HCT116 (cell line): ENCODE measurements around the gene CLASP1. TPM values are rescaled to one million over a fixed set of nuclear protein-coding genes. Genes with fewer than 3 reads are reported as not detected.

Experiments
- ATAC-seq: fragments of 200-7000 bp; cut with Tn5 transposase; 2 replicates; pipeline ENCODE4 v1.9.1; 2020; ENCODE audit warnings: mild to moderate bottlenecking, moderate library complexity
- BruUV-seq: library from RNA; stranded (reverse); fragments of 400-500 nt; replicated peaks from 2 replicates; lab custom pipeline; 2021; lab: Mats Ljungman, UMichigan
- CTCF ChIA-PET: fragments of 300-600 bp; sonication (Branson Sonifier 250); formaldehyde crosslinking; loops from one replicate; lab custom pipeline; 2021; ENCODE audit warnings: antibody characterized with exemption; lab: Charles Lee
- POLR2A ChIA-PET: fragments of 300-600, 350-600 bp; sonication (Branson Sonifier 250); formaldehyde crosslinking; loops from one replicate; lab custom pipeline; 2021; ENCODE audit warnings: antibody characterized with exemption; lab: Charles Lee
- RAD21 ChIA-PET, 2 experiments: fragments of 300-600 bp; sonication (Branson Sonifier 250); formaldehyde crosslinking; loops; one replicate each; lab custom pipeline; 2023; ENCODE audit warnings: low total read pairs in 2 of 2; ENCODE audit not compliant: uncharacterized antibody in 2 of 2, unreplicated experiment in 2 of 2, low non-redundant PET in 1 of 2; lab: Charles Lee
- DNase-seq: peaks from one replicate; pipeline ENCODE4 v3.0.0-alpha.2; 2010; ENCODE audit warnings: low read depth, low spot score
- H2AFZ ChIP-seq: fragments of 200-600 bp; shearing (Covaris generic), sonication (generic); 2 replicates; pipeline ENCODE4 v1.6.1; 2017; ENCODE audit warnings: low read depth, mixed run types, mixed read lengths, antibody characterized with exemption, low read length; ENCODE audit not compliant: poor library complexity, severe bottlenecking
- H3K27ac ChIP-seq: 2 replicates; pipeline ENCODE4 v1.5.1; 2012; ENCODE audit warnings: low read depth, low read length
- H3K27me3 ChIP-seq: fragments of 200-600 bp; sonication (generic); 2 replicates; pipeline ENCODE4 v1.6.1; 2016; ENCODE audit warnings: mixed run types, low read length, mixed read lengths; ENCODE audit not compliant: insufficient read depth
- H3K36me3 ChIP-seq, 2 experiments: fragments of 200-500 bp in 1 of 2; fragments of 200-600 bp in 1 of 2; sonication (Bioruptor generic) in 1 of 2; sonication (generic) in 1 of 2; 2 replicates each; pipeline versions ENCODE4 v1.5.1 to v1.6.1; 2014 to 2016; ENCODE audit warnings: low read length in 2 of 2, inconsistent platforms in 1 of 2, mixed read lengths in 1 of 2, mixed run types in 1 of 2; ENCODE audit not compliant: insufficient read depth in 2 of 2, control insufficient read depth in 1 of 2
- H3K4me1 ChIP-seq, 2 experiments: fragments of 200-600 bp in 1 of 2; sonication (generic) in 1 of 2; 2 replicates each; pipeline versions ENCODE4 v1.5.1 to v1.6.1; 2012 to 2017; ENCODE audit warnings: low read length in 2 of 2, inconsistent platforms in 1 of 2, mild to moderate bottlenecking in 1 of 2, mixed read lengths in 1 of 2, mixed run types in 1 of 2, moderate library complexity in 1 of 2; ENCODE audit not compliant: insufficient read depth in 2 of 2, control insufficient read depth in 1 of 2
- H3K4me2 ChIP-seq: fragments of 200-600 bp; sonication (generic); 2 replicates; pipeline ENCODE4 v1.6.1; 2017; ENCODE audit warnings: mixed run types, low read length, mixed read lengths
- H3K4me3 ChIP-seq, 2 experiments: fragments of 200-600 bp in 1 of 2; sonication (generic) in 1 of 2; replicated peaks in 1 of 2; 2 replicates each; pipeline ENCODE4 v1.5.1; 2011 to 2016; ENCODE audit warnings: low read length in 2 of 2, control low read depth in 1 of 2, low read depth in 1 of 2, mild to moderate bottlenecking in 1 of 2, mixed read lengths in 1 of 2, mixed run types in 1 of 2
- H3K79me2 ChIP-seq: fragments of 200-600 bp; sonication (generic); 2 replicates; pipeline ENCODE4 v1.6.1; 2017; ENCODE audit warnings: mild to moderate bottlenecking, mixed run types, low read length, moderate library complexity, mixed read lengths; ENCODE audit not compliant: insufficient read depth
- H3K9ac ChIP-seq: fragments of 200-600 bp; sonication (generic); 2 replicates; pipeline ENCODE4 v1.6.1; 2016; ENCODE audit warnings: low read length, mixed read lengths
- H3K9me2 ChIP-seq: fragments of 200-600 bp; sonication (generic), shearing (Covaris generic); 2 replicates; pipeline ENCODE4 v1.6.1; 2017; ENCODE audit warnings: mixed run types, mild to moderate bottlenecking, moderate library complexity; ENCODE audit not compliant: insufficient read depth
- H3K9me3 ChIP-seq, 2 experiments: fragments of 200-500 bp in 1 of 2; fragments of 200-600 bp in 1 of 2; sonication (Bioruptor generic) in 1 of 2; sonication (generic) in 1 of 2; 2 replicates each; pipeline ENCODE4 v1.6.1; 2014 to 2017; ENCODE audit warnings: low read length in 2 of 2, mixed read lengths in 2 of 2, inconsistent platforms in 1 of 2, low read depth in 1 of 2, mild to moderate bottlenecking in 1 of 2, mixed run types in 1 of 2, moderate library complexity in 1 of 2; ENCODE audit not compliant: control insufficient read depth in 1 of 2, insufficient read depth in 1 of 2
- H4K20me1 ChIP-seq: fragments of 200-600 bp; sonication (generic), shearing (Covaris generic); 2 replicates; pipeline ENCODE4 v1.6.1; 2017; ENCODE audit warnings: mixed run types, mild to moderate bottlenecking, moderate library complexity; ENCODE audit not compliant: insufficient read depth
- ATF3 ChIP-seq: IDR thresholded peaks from 2 replicates; pipeline ENCODE4 v1.6.1; 2012
- CBX3 ChIP-seq: IDR thresholded peaks from 2 replicates; pipeline ENCODE4 v1.6.1; 2012; ENCODE audit warnings: low read depth
- CEBPB ChIP-seq: IDR thresholded peaks from 2 replicates; pipeline ENCODE4 v1.6.1; 2012; ENCODE audit warnings: low read depth
- CTCF ChIP-seq, 3 experiments: fragments of 200-600 bp in 1 of 3; sonication (generic) in 1 of 3; IDR thresholded peaks in 2 of 3; conservative IDR thresholded peaks in 1 of 3; 2 replicates each; pipeline ENCODE4 v1.5.1; 2012 to 2017; ENCODE audit warnings: low read depth in 2 of 3, low read length in 2 of 3, antibody characterized with exemption in 1 of 3, borderline replicate concordance in 1 of 3, control low read depth in 1 of 3, mild to moderate bottlenecking in 1 of 3, mixed read lengths in 1 of 3, mixed run types in 1 of 3, moderate library complexity in 1 of 3; ENCODE audit not compliant: insufficient read depth in 1 of 3
- ELF1 ChIP-seq: IDR thresholded peaks from 2 replicates; pipeline ENCODE4 v1.6.1; 2012; ENCODE audit warnings: low read depth, borderline replicate concordance
- EZH2 ChIP-seq: fragments of 200-600 bp; sonication (generic); IDR thresholded peaks from 2 replicates; pipeline ENCODE4 v1.6.1; 2017; ENCODE audit warnings: antibody characterized with exemption, mixed run types
- EZH2phosphoT487 ChIP-seq: fragments of 200-600 bp; IDR thresholded peaks from 2 replicates; pipeline ENCODE4 v1.6.1; 2018; ENCODE audit warnings: antibody characterized with exemption, borderline replicate concordance
- FOSL1 ChIP-seq: IDR thresholded peaks from 2 replicates; pipeline ENCODE4 v1.6.1; 2012; ENCODE audit warnings: low read depth
- MAX ChIP-seq: IDR thresholded peaks from 2 replicates; pipeline ENCODE4 v1.6.1; 2012
- POLR2A ChIP-seq: IDR thresholded peaks from 2 replicates; pipeline ENCODE4 v1.7.0; 2011; ENCODE audit warnings: borderline replicate concordance; ENCODE audit not compliant: insufficient read depth, insufficient read length; ENCODE audit errors: extremely low read depth
- RAD21 ChIP-seq: IDR thresholded peaks from 2 replicates; pipeline ENCODE4 v1.6.1; 2012; ENCODE audit warnings: low read depth, mild to moderate bottlenecking
- SP1 ChIP-seq: IDR thresholded peaks from 2 replicates; pipeline ENCODE4 v1.6.1; 2012; ENCODE audit warnings: low read depth
- SRF ChIP-seq: IDR thresholded peaks from 2 replicates; pipeline ENCODE4 v1.6.1; 2012; ENCODE audit warnings: low read depth
- TCF7L2 ChIP-seq: IDR thresholded peaks from 2 replicates; pipeline ENCODE4 v1.7.0; 2011; ENCODE audit warnings: borderline replicate concordance, inconsistent platforms; ENCODE audit not compliant: insufficient read depth, insufficient read length; ENCODE audit errors: extremely low read depth
- YY1 ChIP-seq: IDR thresholded peaks from 2 replicates; pipeline ENCODE4 v1.6.1; 2011; ENCODE audit warnings: low read length, low read depth, moderate library complexity, mild to moderate bottlenecking; ENCODE audit not compliant: insufficient replicate concordance; ENCODE audit errors: extremely low read depth
- ZBTB33 ChIP-seq: IDR thresholded peaks from 2 replicates; pipeline ENCODE4 v1.6.1; 2011; ENCODE audit warnings: mild to moderate bottlenecking, low read length, moderate library complexity; ENCODE audit not compliant: insufficient replicate concordance; ENCODE audit errors: extremely low read depth
- intact Hi-C: fragments of 100-400 bp; cut with micrococcal nuclease; formaldehyde crosslinking; loops from 2 replicates; pipeline ENCODE4 v1.10.0; 2022
- total RNA-seq: library from RNA; stranded (reverse); gene quantifications from one replicate; pipeline ENCODE4 v1.2.1, GENCODE V29; 2021; ENCODE audit not compliant: unreplicated experiment

Gene CLASP1
- total RNA-seq, 1 experiment from 2014 or later: 41.9 TPM

- Histone ChIP-seq H3K27me3 (no peaks in the 10 kb centered on the region), H3K9me3 (no peaks in the 10 kb centered on the region), H3K4me1 (peaks cover 3 to 11% of the 10 kb centered on the region in 2 experiments; a peak in 3 of 4 replicates), H4K20me1 (no peaks in the 10 kb centered on the region; the same call in 1 of the 2 replicates), H2AFZ (no peak overlapping the region), H3K4me2 (no peak overlapping the region), H3K9ac (no peak overlapping the region), H3K79me2 (peaks cover 61% of the 10 kb centered on the region), H3K27ac (no peak overlapping the region), H3K4me3 (no peak overlapping the region), H3K36me3 (no peaks in the 10 kb centered on the region), H3K9me2 (no peaks in the 10 kb centered on the region)
- POLR2A ChIA-PET: no interaction called here
- TF ChIP-seq MAX (no peak), EZH2 (no peak), FOSL1 (no peak)
- no peak for DNase-seq
- no peak for ATAC-seq
- no TSS peak for BruUV-seq
- RAD21 ChIA-PET: no interaction called here
- intact Hi-C loops: no loop called here
- CTCF ChIA-PET: no interaction called here
Observed at GRCh38 chr2:121599963-121600651, 49.2 kb downstream of the CLASP1 start.

- Histone ChIP-seq H3K36me3 (no peaks in the 10 kb centered on the region), H3K27me3 (no peaks in the 10 kb centered on the region), H3K4me1 (peaks cover 3 to 11% of the 10 kb centered on the region in 2 experiments; a peak in 3 of 4 replicates), H3K79me2 (peaks cover 57% of the 10 kb centered on the region), H3K9ac (no peak overlapping the region), H3K9me2 (no peaks in the 10 kb centered on the region), H3K4me3 (no peak overlapping the region), H2AFZ (no peak overlapping the region), H3K9me3 (no peaks in the 10 kb centered on the region), H3K27ac (no peak overlapping the region), H3K4me2 (no peak overlapping the region), H4K20me1 (no peaks in the 10 kb centered on the region; the same call in 1 of the 2 replicates)
- CTCF ChIA-PET: no interaction called here
- ATAC-seq (no peak), DNase-seq (no peak)
- POLR2A ChIA-PET: no interaction called here
- no TSS peak for BruUV-seq
- intact Hi-C loops: no loop called here
- RAD21 ChIA-PET: no interaction called here
- no peak for TF ChIP-seq SRF
- TF ChIP-seq SP1: no peak
- TF ChIP-seq EZH2phosphoT487: no peak
- TF ChIP-seq ZBTB33: no peak
- TF ChIP-seq RAD21: no peak
- no peak for TF ChIP-seq ATF3
- no peak for TF ChIP-seq CTCF (IDR thresholded peaks at IDR 0.05 in 2 of 3, conservative IDR thresholded peaks at IDR 0.05 in 1 of 3; ENCODE audit: borderline replicate concordance in 1 of 3, insufficient read depth in 1 of 3, low read depth in 2 of 3, low read length in 2 of 3)
- no peak for TF ChIP-seq FOSL1
- no peak for TF ChIP-seq ELF1
- TF ChIP-seq YY1: no peak
- TF ChIP-seq CBX3: no peak
- no peak for TF ChIP-seq TCF7L2
- no peak for TF ChIP-seq CEBPB
- TF ChIP-seq POLR2A: no peak
Observed at GRCh38 chr2:121598087-121598486, 51.2 kb downstream of the CLASP1 start.
